ENCODE measurements around the gene EXOC2.

Gene EXOC2

GRCh38 chr6:446418-447366 is 246.2 kb downstream of the EXOC2 start:
- peak; percentile 83 to 90 for DNase-seq (ENCODE audit: low read depth in 2 of 2)

- no peak for DNase-seq (ENCODE audit: low read depth in 2 of 2)
Measured at GRCh38 chr6:445571-446417, 247.1 kb downstream of the EXOC2 start.

DNA sequence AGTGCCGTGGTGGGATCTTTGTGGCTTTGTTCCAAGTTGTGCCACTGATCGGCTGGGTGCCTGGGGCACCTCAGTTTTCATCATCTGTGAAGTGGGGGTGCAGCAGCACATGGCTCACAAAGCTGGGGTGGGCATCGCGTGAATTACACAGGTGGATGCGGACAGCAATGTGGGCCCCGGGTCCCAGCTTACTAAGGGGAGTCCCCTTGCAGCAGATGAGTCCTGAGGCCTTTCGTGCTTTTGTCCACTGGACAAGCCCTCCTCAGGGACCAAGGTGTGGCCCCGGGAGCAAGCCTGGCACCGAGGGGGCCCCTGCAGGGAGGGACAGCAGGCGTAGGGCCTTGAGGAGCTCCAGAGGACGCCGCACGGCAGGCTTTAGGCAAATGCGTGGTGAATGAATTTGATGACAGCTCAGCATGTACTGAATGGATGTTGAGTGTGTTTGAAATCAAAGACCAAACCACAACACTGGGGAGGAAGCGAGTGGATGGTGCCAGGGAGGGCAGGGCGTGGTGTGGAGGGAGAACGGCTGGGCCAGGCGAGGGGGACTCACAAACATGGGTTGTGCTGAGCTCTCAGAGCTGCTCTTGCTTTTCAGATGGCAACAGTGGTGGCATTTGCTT is 248.2 kb downstream of the EXOC2 start:
- DNase-seq (ENCODE audit: low read depth in 2 of 2) = peak in 1 of 2 donors; percentile 34

DNA sequence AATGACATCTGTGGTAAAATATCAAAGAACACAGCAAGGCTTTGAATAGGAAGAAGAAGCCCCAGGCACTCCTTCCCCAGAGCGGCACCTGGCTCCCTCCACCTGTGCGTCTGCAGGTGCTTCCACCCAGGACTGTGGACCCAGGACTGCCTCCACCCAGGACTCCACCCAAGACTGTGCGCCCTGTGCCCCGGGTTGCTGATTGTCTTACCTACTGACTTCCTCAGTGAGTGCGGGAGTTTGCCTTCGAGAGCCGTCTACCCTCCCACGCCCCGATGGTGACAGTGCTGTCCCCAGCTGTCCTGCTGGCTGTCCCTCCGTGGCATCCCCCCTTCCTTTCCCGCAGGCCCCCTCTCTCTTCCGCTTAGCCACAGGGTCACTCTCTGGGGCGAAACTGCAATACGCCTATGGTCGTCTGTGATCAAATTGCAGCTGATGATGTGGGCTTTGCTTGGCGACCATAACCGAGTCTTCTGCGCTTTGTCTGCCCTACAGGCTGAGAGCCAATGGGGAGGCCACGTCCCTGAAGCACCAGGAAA is 249.2 kb downstream of the EXOC2 start:
- no peak for DNase-seq (ENCODE audit: low read depth in 2 of 2)

DNA sequence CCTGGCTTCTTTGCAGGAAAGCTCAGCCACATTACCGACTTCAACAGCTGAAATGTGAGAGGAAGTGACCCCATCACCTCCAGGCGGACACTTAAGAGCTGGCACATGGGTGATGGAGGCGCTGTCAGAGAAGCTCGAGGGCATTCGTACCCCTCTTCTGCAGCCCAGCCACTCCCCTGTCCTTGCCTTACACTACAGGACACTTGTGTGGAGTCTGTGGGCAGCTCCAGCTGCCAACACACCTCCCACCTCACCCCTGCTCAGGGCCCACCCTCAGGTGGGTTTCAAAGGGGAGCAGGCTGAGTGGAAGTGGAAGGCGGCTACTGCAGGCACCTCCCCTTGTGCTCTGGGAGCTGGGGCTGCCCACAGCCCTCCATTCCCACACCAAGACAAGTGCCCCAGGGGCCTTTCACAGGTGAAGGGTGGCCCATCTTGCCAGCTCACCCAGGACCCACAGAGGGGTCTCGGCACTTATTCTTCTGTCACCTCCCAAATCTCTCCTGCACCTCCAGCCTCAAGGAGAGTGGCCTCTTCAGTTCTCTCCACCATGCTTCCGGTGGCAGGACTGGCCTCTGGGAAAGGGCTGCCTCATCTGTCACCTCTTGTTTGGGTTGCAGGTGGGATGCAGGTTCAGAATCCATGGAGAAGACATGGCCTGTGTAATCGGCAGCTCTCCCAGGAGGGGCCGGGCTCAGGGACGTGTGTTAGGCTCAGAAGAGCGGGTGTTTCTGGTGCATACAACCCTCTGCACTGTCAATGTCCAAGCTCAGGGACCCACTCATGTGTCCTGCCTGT is 251.6 kb downstream of the EXOC2 start:
- no peak for DNase-seq (ENCODE audit: low read depth in 2 of 2)

DNA sequence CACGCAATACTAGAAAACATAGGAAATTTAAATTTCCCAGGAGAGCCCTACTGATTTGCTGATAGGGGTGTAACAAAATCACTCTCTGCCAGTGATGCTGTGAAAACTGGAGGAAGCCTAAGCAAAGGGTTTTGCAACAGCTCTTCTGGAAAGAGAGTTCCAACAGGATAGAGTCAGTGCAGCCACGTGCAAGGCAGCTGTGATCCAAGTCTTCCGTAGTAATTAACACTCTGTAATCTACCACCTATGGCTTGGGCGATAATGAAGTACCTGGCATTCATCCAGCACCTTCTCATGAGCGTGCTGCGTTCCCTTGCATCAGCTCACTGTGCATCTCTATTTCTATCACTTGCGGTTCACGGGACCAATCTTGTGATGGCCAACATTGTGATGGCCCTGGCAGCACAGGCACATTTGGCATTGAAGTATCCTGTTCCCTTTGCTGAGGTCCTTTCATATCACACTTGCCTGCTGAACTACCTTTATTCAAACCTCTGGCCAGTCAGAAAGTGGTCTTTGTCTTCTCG is 253.2 kb downstream of the EXOC2 start:
- no peak for DNase-seq (ENCODE audit: low read depth in 2 of 2)

DNA sequence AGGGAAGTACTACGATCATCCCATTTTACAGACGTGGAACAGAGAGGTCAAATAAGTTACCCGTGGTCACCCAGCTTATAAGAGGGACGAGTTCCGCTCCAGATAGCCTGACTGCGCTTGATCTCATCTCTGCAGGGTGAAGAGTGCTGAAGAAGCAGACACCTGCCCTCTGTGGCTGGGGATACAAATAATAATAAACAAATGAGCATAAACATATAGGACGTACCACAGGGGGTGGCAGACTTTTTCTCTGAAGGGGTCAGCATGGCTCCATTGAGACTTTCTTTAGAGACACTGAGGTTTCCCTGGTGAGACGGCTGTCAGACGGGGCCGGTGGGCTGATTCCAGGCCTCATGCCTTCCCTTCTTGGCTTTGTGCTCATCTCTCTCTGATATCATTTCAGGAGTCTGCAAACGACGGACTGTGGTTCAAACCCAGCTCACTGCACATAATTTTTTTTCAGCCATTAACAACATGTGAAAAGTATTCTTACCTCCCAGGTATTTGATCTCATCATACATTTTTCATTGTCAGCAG is 254.2 kb downstream of the EXOC2 start:
- DNase-seq (ENCODE audit: low read depth in 2 of 2) = no peak

DNA sequence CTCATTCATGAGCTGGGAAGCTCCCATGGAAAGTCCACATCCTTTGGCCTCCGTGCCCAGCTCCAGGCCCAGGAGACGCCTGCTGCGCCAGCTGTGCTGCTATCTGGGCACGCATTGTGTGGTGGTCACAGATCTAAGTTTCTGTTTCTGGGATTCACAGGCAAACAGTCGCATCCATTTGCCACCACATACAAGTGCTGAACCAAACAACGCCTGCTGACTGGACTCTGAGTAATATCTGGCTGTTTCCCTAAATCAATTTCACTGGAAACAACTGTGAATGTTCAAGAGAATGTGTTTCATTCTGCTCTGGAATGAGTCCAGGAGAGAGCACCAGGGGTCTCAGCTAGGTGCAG is 255.9 kb downstream of the EXOC2 start:
- no peak for DNase-seq (ENCODE audit: low read depth in 2 of 2)

GRCh38 chr6:436308-437036 is 256.5 kb downstream of the EXOC2 start:
- DNase-seq (ENCODE audit: low read depth in 2 of 2) = no peak

DNA sequence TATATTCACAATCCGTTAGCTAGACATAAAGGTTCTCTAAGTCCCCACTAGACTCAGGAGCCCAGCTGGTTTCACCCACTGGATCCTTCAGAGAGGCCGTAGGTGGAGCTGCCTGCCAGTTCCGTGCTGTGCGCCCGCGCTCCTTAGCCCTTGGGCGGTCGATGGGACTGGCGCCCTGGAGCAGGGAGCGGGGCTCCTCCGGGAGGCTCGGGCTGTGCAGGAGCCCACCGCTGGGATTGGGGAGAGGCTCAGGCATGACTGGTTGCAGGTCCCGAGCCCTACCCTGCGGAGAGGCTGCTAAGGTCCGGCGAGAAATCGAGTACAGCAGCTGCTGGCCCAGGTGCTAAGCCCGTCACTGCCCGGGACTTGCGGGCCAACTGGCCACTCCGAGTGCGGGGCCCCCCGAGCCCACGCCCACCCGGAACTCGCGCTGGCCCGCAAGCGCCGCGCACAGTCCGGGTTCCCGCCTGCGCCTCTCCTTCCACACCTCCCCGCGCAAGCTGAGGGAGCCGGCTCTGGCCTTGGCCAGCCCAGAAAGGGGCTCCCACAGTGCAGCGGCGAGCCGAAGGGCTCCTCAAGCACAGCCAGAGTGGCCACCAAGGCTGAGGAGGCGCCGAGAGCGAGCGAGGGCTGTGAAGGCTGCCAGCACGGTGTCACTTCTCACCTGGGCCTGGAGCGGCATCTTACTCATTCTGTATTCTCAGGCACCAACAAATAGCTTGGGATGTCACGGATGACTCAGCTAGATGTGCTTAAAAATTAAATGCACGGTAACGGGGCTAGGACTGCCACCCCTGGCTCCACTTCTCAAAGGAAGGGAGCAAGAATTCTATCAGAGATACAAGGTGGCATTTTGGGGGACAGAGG is 257.3 kb downstream of the EXOC2 start:
- DNase-seq (ENCODE audit: low read depth in 2 of 2) = no peak
